MCF 10A (cell line): ENCODE measurements around the gene TIMD4. TPM values are rescaled to one million over a fixed set of nuclear protein-coding genes. Genes with fewer than 3 reads are reported as not detected.

Source experiments
- BruUV-seq: library from RNA; stranded (reverse); fragments of 400-500 nt; replicated peaks from 2 replicates; lab custom pipeline; 2021; lab: Mats Ljungman, UMichigan
- CTCF ChIA-PET: fragments of 300-600 bp; sonication (Branson Sonifier 250); formaldehyde crosslinking; extraction: SDS; loops from one replicate; lab custom pipeline; 2021; ENCODE audit warnings: antibody characterized with exemption, inconsistent platforms; lab: Yijun Ruan, JAX
- POLR2A ChIA-PET: fragments of 300-600, 350-650 bp; sonication (Branson Sonifier 250); formaldehyde crosslinking; extraction: SDS; loops from one replicate; lab custom pipeline; 2020; ENCODE audit warnings: antibody characterized with exemption, inconsistent platforms; lab: Yijun Ruan, JAX
- DNase-seq: peaks from one replicate; pipeline ENCODE4 v3.0.0-alpha.2; 2018; ENCODE audit not compliant: unreplicated experiment
- H3K27ac Mint-ChIP-seq: one replicate; pipeline ENCODE4 v1.8.0; 2022; ENCODE audit warnings: mild to moderate bottlenecking, low read depth, mixed read lengths; ENCODE audit not compliant: unreplicated experiment
- H3K27me3 Mint-ChIP-seq: one replicate; pipeline ENCODE4 v1.8.0; 2022; ENCODE audit warnings: mixed read lengths; ENCODE audit not compliant: insufficient read depth, unreplicated experiment
- H3K36me3 Mint-ChIP-seq: one replicate; pipeline ENCODE4 v1.8.0; 2022; ENCODE audit warnings: mild to moderate bottlenecking, moderate library complexity, mixed read lengths; ENCODE audit not compliant: insufficient read depth, unreplicated experiment
- H3K4me1 Mint-ChIP-seq: one replicate; pipeline ENCODE4 v1.8.0; 2022; ENCODE audit warnings: mixed read lengths; ENCODE audit not compliant: insufficient read depth, unreplicated experiment
- H3K4me3 Mint-ChIP-seq: one replicate; pipeline ENCODE4 v1.8.0; 2022; ENCODE audit warnings: mild to moderate bottlenecking, moderate library complexity, mixed read lengths; ENCODE audit not compliant: unreplicated experiment
- H3K9me3 Mint-ChIP-seq: one replicate; pipeline ENCODE4 v1.8.0; 2022; ENCODE audit warnings: mixed read lengths; ENCODE audit not compliant: unreplicated experiment
- CTCF ChIP-seq: fragments of 200-600 bp; IDR thresholded peaks from one replicate; pipeline ENCODE4 v1.8.0; 2022; ENCODE audit warnings: antibody characterized with exemption, mild to moderate bottlenecking; ENCODE audit not compliant: unreplicated experiment
- intact Hi-C: fragments of 100-400 bp; cut with micrococcal nuclease; formaldehyde crosslinking; loops from 2 replicates; pipeline ENCODE4 v1.14.1; 2022
- total RNA-seq: library from RNA; stranded (reverse); gene quantifications from 2 replicates; pipeline ENCODE4 v1.2.3, GENCODE V29; 2022

TIMD4 gene
- total RNA-seq, 1 experiment from 2014 or later, result not detected

GRCh38 chr5:156893517-156893916, 69.5 kb downstream of the TIMD4 start:
- ChIA-PET POLR2A (no interaction called here), CTCF (interaction anchor here (0.6 kb wide), 1 partner anchor 314 kb away, joined by 4 read pairs; no protein-coding TSS in a partner anchor)
- no peaks in the 10 kb centered on the region for H3K9me3 Mint-ChIP-seq
- TF ChIP-seq CTCF, result no peak
- no peaks in the 10 kb centered on the region for H3K27me3 Mint-ChIP-seq
- no peak for DNase-seq
- H3K27ac Mint-ChIP-seq, result no peak overlapping the region
- no TSS peak for BruUV-seq
- no peaks in the 10 kb centered on the region for H3K36me3 Mint-ChIP-seq
- intact Hi-C loops, result no loop called here
- H3K4me1 Mint-ChIP-seq, result peaks cover 14% of the 10 kb centered on the region
- H3K4me3 Mint-ChIP-seq, result no peak overlapping the region

GRCh38 chr5:156892864-156893263, 70.2 kb downstream of the TIMD4 start:
- POLR2A ChIA-PET, result no interaction called here
- CTCF ChIA-PET, result interaction anchor here (0.6 kb wide), 1 partner anchor 313 kb away, joined by 4 read pairs; no protein-coding TSS in a partner anchor
- intact Hi-C loops, result no loop called here
- BruUV-seq, result no TSS peak
- no peak for TF ChIP-seq CTCF
- H3K36me3 Mint-ChIP-seq, result no peaks in the 10 kb centered on the region
- H3K27ac Mint-ChIP-seq, result no peak overlapping the region
- peaks cover 14% of the 10 kb centered on the region for H3K4me1 Mint-ChIP-seq
- no peak overlapping the region for H3K4me3 Mint-ChIP-seq
- H3K9me3 Mint-ChIP-seq, result no peaks in the 10 kb centered on the region
- no peaks in the 10 kb centered on the region for H3K27me3 Mint-ChIP-seq
- DNase-seq, result no peak

- TF ChIP-seq CTCF, result no peak
- POLR2A ChIA-PET, result no interaction called here
- no peak overlapping the region for H3K27ac Mint-ChIP-seq
- no peaks in the 10 kb centered on the region for H3K36me3 Mint-ChIP-seq
- no peaks in the 10 kb centered on the region for H3K27me3 Mint-ChIP-seq
- H3K4me1 Mint-ChIP-seq, result peaks cover 14% of the 10 kb centered on the region
- intact Hi-C loops, result no loop called here
- CTCF ChIA-PET, result no interaction called here
- no peak overlapping the region for H3K4me3 Mint-ChIP-seq
- DNase-seq, result no peak
- H3K9me3 Mint-ChIP-seq, result no peaks in the 10 kb centered on the region
- no TSS peak for BruUV-seq
Measured at GRCh38 chr5:156892223-156892622, 70.8 kb downstream of the TIMD4 start.

GRCh38 chr5:156888520-156888919, 74.5 kb downstream of the TIMD4 start:
- CTCF ChIA-PET, result interaction anchor here (0.7 to 1.6 kb wide), 5 partner anchors 9 to 453 kb away, joined by 3 to 6 read pairs (median 3); no protein-coding TSS in a partner anchor
- peaks cover 8% of the 10 kb centered on the region for H3K4me1 Mint-ChIP-seq
- no peak overlapping the region for H3K27ac Mint-ChIP-seq
- POLR2A ChIA-PET, result interaction anchor here (0.7 kb wide), 1 partner anchor 10 kb away, joined by 3 read pairs; no protein-coding TSS in a partner anchor
- no peak for TF ChIP-seq CTCF
- no peaks in the 10 kb centered on the region for H3K9me3 Mint-ChIP-seq
- no peaks in the 10 kb centered on the region for H3K27me3 Mint-ChIP-seq
- BruUV-seq, result no TSS peak
- no peak overlapping the region for H3K4me3 Mint-ChIP-seq
- no peaks in the 10 kb centered on the region for H3K36me3 Mint-ChIP-seq
- intact Hi-C loops, result no loop called here
- peak; percentile 2 for DNase-seq
